Left hindlimb (tissue), 1 donor: ENCODE results near the gene DIAPH2.

Experiments used
- DNase-seq: peaks from one replicate; pipeline ENCODE4 v3.0.0-alpha.2; 2018

DIAPH2 gene

GRCh38 chrX:97616883-97617530 is 932.4 kb downstream of the DIAPH2 start:
- DNase-seq, result no peak

- DNase-seq, result no peak
Observed at GRCh38 chrX:97619499-97619898, 934.9 kb downstream of the DIAPH2 start.

GRCh38 chrX:97622111-97622510 is 937.5 kb downstream of the DIAPH2 start:
- no peak for DNase-seq

- DNase-seq, result no peak
Observed at GRCh38 chrX:97628326-97628725, 943.7 kb downstream of the DIAPH2 start.

- no peak for DNase-seq
Observed at GRCh38 chrX:97628807-97629596, 944.4 kb downstream of the DIAPH2 start.

- no peak for DNase-seq
Observed at GRCh38 chrX:97629597-97629985, 944.9 kb downstream of the DIAPH2 start.

GRCh38 chrX:97633798-97634197 is 949.2 kb downstream of the DIAPH2 start:
- no peak for DNase-seq

- DNase-seq, result no peak
Observed at GRCh38 chrX:97636473-97637140, 952.0 kb downstream of the DIAPH2 start.

GRCh38 chrX:97637289-97637688 is 952.6 kb downstream of the DIAPH2 start:
- no peak for DNase-seq

- no peak for DNase-seq
Observed at GRCh38 chrX:97638621-97639020, 954.0 kb downstream of the DIAPH2 start.

- DNase-seq, result no peak
Observed at GRCh38 chrX:97639526-97639925, 954.9 kb downstream of the DIAPH2 start.
